HL-60/S4 (cell line): ENCODE results near the gene LY6G6D.

ENCODE experiments used
- in situ Hi-C: fragments of 300-500 bp; cut with MboI; formaldehyde crosslinking; loops from 2 replicates; pipeline ENCODE4 v1.14.3; 2022; ENCODE audit warnings: low sequenced_read_pairs

LY6G6D gene

GRCh38 chr6:31761343-31761742, 46.2 kb downstream of the LY6G6D start:
- in situ Hi-C loops: no loop called here

DNA sequence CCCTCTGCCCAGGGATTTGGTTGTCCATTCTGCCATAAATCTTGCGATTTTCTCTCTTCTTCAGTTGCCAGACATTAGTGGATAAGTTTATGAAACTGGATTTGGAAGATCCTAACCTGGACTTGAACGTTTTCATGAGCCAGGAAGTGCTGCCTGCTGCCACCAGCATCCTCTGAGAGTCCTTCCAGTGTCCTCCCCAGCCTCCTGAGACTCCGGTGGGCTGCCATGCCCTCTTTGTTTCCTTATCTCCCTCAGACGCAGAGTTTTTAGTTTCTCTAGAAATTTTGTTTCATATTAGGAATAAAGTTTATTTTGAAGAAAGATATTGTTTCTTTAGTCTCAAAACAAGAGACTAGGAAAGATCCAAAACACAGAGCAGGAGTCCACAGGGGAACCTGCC, 47.2 kb downstream of the LY6G6D start, which contains the start of gene SAPCD1:
TSS of gene SAPCD1 (plus strand) at position 301 of the 400 bp plus-strand sequence. CDS start 399 bp downstream, outside the sequence.
- in situ Hi-C loops: no loop called here

DNA sequence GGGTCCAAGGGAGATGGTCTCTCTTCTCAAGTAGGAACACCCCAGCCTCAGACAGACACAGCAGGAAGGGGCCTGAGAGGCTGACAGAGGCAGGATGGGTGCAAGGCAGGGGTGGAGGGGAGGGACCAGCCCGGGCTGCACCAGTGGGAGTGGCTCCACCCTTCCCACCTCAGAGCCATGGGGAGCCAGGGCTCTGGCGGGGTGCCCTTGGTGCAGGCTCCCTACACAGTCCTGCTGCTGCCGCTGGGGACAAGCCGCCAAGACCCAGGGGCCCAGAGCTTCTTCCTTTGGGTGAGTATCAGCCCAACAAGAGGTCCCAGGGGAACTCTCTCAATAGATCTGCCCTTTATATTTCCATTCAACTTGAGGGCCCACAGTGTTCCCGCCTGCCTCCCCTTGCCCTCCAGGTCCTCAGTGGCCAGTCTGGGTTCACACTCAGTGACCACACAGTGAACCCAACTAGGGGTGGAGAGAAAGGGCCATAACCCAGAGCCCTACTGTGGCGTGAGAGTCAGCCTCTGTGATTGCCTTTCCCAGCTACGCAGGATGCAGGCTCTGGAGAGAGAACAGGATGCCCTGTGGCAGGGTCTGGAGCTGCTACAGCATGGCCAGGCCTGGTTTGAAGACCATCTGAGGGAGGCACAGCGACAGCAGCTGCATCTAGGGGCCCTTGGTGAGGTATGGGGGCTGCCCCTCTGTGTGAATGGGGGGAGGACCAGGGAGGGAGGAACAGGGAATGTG, 47.9 kb downstream of the LY6G6D start:
- in situ Hi-C loops: no loop called here

- in situ Hi-C loops: no loop called here
Measured at GRCh38 chr6:31763619-31763940, 48.4 kb downstream of the LY6G6D start.

GRCh38 chr6:31764198-31764597, 49.0 kb downstream of the LY6G6D start:
- in situ Hi-C loops: no loop called here

DNA sequence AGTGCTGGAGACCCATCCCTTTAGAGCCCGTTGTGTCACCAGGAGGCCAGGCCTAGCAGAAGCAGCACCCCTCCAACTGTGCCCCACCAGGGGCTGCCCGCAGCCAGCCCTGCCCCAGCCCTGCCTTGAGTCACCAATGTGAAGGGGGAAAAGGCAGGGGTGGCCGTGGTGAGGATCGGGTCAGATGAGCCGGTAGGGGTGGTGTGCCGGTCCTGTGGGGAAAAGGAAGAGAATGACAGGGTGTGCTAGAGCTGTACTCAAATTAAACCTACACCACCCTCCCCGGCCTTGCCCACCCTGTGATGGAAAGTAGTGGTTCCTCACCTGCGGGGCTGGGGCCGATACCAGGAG, 50.4 kb downstream of the LY6G6D start:
- in situ Hi-C loops: no loop called here

GRCh38 chr6:31765910-31766794, 51.0 kb downstream of the LY6G6D start:
- in situ Hi-C loops: no loop called here

DNA sequence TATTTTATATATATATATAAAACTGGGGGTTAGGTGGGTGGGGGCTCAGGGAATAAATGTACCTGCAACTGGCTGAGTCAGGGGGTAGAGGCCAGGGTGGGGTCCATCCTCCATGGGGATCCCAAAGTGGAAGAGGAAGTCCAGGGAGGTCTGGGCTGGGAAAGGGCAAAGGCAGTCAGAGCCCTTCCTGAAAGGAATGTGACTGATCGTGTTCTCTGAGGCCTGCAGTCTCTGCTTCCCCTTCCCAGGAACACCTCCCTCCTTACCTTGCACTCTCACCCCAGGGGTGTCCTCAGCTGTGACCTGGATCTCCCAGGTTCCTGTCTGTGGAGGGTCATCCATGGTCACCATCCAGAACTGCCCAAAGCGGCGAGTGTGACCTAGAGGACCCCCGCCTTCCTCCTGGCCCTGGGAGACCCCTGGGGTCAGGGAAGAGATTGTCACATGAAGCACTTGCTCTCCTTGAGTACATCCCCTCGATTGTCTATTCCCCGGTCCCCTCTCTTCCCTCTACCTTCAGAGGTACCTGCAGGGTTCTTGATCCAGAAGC, 52.0 kb downstream of the LY6G6D start:
- in situ Hi-C loops: no loop called here
